Mucosa of descending colon (tissue), 3 donors: ENCODE results near the gene FAM199X. TPM values are rescaled to one million over a fixed set of nuclear protein-coding genes. Genes with fewer than 3 reads are reported as not detected.
"Not testable (repeated sequence)": the region's sequence is repeated elsewhere in the genome, so short reads cannot be mapped to it uniquely, and the experiment has no call there.

Experiments used
- ATAC-seq: fragments of 200-7000 bp; cut with Tn5 transposase; one replicate; pipeline ENCODE4 v1.9.1; 2020; ENCODE audit warnings: mild to moderate bottlenecking, moderate library complexity
- DNase-seq, 3 donors: peaks; one replicate each; pipeline ENCODE4 v3.0.0-alpha.2; 2020
- H3K36me3 ChIP-seq: fragments of 200-600 bp; one replicate; pipeline ENCODE4 v1.8.0; 2021; ENCODE audit warnings: low read depth, mild to moderate bottlenecking
- H3K4me1 ChIP-seq: fragments of 200-600 bp; one replicate; pipeline ENCODE4 v1.8.0; 2021; ENCODE audit warnings: low read depth, mild to moderate bottlenecking
- H3K4me3 ChIP-seq: fragments of 200-600 bp; one replicate; pipeline ENCODE4 v1.8.0; 2021; ENCODE audit warnings: mild to moderate bottlenecking
- H3K9me3 ChIP-seq: fragments of 200-600 bp; one replicate; pipeline ENCODE4 v1.8.0; 2021; ENCODE audit warnings: mild to moderate bottlenecking
- intact Hi-C, 2 donors: fragments of 100-400 bp; cut with DNase I in 1 of 2; cut with micrococcal nuclease in 1 of 2; formaldehyde crosslinking; loops; one replicate each; pipeline versions ENCODE4 v1.11.0 to v1.11.1; 2022; cut with DNase I, micrococcal nuclease
- total RNA-seq, 3 donors: library from RNA; stranded (reverse); fragmentation: NEBNext Ultra II Directional in 2 of 3; extraction: Animal tissue kit (Norgen Biotek cat#: 25700) in 2 of 3; gene quantifications; one replicate each; pipeline versions ENCODE4 v1.2.1 to v1.2.4, GENCODE V29; 2021 to 2023
- TF ChIP-seq, protein P1 (sequence below): fragments of 200-600 bp; IDR thresholded peaks from one replicate; pipeline ENCODE4 v1.8.0; 2022; ENCODE audit warnings: antibody characterized with exemption, mild to moderate bottlenecking
- donor health status: DM: no; HTN: no; CAD: no; lungs with moderate emphysema.
- donor health status: DM: no; HTN: no; CAD: no.
- donor health status: DM: no; HTN: yes; CAD: no.

FAM199X gene
- total RNA-seq, 3 donors from 2014 or later, result 18.3 to 22.2 (median 21.9) TPM

DNA sequence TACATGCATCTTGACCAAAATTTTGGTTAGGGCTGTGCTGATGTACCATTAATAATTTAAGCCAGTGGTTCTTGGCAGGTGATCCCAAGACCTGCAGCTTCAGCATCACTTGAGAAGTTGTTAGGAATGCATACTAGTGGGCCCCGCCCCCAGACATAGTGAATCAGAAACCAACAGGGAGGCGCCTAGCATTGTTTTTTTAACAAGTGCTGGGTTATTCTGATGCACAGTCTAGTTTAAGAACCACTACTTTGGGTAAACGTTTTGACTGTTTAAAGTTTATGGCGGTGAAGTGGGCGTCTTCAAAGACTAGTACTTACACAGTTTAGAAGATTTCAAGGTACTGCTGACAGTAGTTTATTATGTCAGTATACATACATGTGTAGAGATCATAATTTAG is 23.6 kb downstream of the FAM199X start:
- Histone ChIP-seq H3K36me3 (peaks cover 4% of the 10 kb centered on the region), H3K4me3 (no peak overlapping the region), H3K9me3 (no peaks in the 10 kb centered on the region), H3K4me1 (no peaks in the 10 kb centered on the region)
- intact Hi-C loops, result no loop called here
- DNase-seq (no peak), ATAC-seq (no peak)
- TF ChIP-seq, protein P1, sequence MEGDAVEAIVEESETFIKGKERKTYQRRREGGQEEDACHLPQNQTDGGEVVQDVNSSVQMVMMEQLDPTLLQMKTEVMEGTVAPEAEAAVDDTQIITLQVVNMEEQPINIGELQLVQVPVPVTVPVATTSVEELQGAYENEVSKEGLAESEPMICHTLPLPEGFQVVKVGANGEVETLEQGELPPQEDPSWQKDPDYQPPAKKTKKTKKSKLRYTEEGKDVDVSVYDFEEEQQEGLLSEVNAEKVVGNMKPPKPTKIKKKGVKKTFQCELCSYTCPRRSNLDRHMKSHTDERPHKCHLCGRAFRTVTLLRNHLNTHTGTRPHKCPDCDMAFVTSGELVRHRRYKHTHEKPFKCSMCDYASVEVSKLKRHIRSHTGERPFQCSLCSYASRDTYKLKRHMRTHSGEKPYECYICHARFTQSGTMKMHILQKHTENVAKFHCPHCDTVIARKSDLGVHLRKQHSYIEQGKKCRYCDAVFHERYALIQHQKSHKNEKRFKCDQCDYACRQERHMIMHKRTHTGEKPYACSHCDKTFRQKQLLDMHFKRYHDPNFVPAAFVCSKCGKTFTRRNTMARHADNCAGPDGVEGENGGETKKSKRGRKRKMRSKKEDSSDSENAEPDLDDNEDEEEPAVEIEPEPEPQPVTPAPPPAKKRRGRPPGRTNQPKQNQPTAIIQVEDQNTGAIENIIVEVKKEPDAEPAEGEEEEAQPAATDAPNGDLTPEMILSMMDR, result no peak

DNA sequence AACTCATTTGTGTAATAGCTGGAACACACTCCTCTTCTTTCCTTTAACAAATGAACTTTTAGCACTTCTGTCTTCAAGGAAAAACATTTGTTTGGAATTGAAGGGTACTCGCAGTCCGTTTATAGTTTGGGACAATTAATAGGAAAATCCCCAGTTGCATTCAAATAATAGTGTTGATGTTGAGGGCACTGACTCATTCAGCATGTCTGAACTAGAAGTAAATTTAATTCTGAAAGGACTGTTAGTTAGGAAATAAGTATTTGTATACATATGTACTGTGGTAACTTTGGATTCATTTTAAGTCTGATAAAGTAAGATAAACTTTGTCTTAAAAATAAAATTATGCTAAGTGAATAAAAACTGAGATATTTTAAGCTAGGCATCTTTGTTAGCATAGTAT is 27.2 kb downstream of the FAM199X start:
- DNase-seq, result no peak
- no peaks in the 10 kb centered on the region for H3K4me1 ChIP-seq
- H3K9me3 ChIP-seq, result no peaks in the 10 kb centered on the region
- H3K4me3 ChIP-seq, result no peak overlapping the region
- no peak for ATAC-seq
- TF ChIP-seq, protein P1, result no peak
- peaks cover 1% of the 10 kb centered on the region for H3K36me3 ChIP-seq
- intact Hi-C loops, result no loop called here

DNA sequence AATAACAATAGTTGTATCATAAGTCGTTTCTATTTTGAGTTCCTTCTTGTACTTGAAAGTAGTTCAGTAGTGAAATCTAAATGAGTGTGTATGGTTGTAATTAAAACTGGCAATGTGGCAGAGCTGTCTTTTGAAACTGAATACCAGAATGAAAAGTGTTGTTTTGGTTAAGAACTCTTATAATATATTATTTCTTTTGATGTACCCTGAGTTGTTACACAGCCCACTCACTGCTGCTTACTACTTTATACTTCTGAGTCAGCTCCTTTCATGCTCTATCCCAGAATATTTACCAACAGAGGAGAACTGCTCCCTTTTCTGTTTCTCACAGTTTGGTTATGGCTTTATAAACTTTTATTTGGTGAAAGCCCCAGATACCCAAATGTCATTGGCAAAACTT is 28.8 kb downstream of the FAM199X start:
- Histone ChIP-seq H3K4me1 (no peaks in the 10 kb centered on the region), H3K36me3 (no peaks in the 10 kb centered on the region), H3K4me3 (no peak overlapping the region), H3K9me3 (no peaks in the 10 kb centered on the region)
- ATAC-seq (no peak), DNase-seq (no peak)
- TF ChIP-seq, protein P1, result no peak
- intact Hi-C loops, result no loop called here

GRCh38 chrX:104195489-104196084 is 29.3 kb downstream of the FAM199X start:
- peak in 1 of 3 donors; percentile 10 for DNase-seq
- intact Hi-C loops, result no loop called here
- TF ChIP-seq, protein P1, result peak; percentile 36
- Histone ChIP-seq H3K9me3 (no peaks in the 10 kb centered on the region), H3K4me3 (no peak overlapping the region), H3K4me1 (no peaks in the 10 kb centered on the region), H3K36me3 (no peaks in the 10 kb centered on the region)
- ATAC-seq, result peak; percentile 55

- Histone ChIP-seq H3K36me3 (no peaks in the 10 kb centered on the region), H3K4me3 (no peak overlapping the region), H3K4me1 (no peaks in the 10 kb centered on the region), H3K9me3 (no peaks in the 10 kb centered on the region)
- DNase-seq, result no peak
- TF ChIP-seq, protein P1, result no peak
- intact Hi-C loops, result no loop called here
- ATAC-seq, result no peak
Observed at GRCh38 chrX:104205548-104205947, 39.3 kb downstream of the FAM199X start.

- Histone ChIP-seq H3K4me1 (no peaks in the 10 kb centered on the region), H3K9me3 (no peaks in the 10 kb centered on the region), H3K36me3 (no peaks in the 10 kb centered on the region), H3K4me3 (no peak overlapping the region)
- TF ChIP-seq, protein P1, result no peak
- no peak for DNase-seq
- intact Hi-C loops, result no loop called here
- ATAC-seq, result no peak
Observed at GRCh38 chrX:104211187-104211586, 44.9 kb downstream of the FAM199X start.

- intact Hi-C loops, ATAC-seq, DNase-seq: not testable (repeated sequence)
Observed at GRCh38 chrX:104230060-104230459, 63.8 kb downstream of the FAM199X start.

More at GRCh38 chrX:104230060-104230459, 63.8 kb downstream of the FAM199X start:
- not testable (repeated sequence) for H3K4me1 ChIP-seq, H3K9me3 ChIP-seq, H3K36me3 ChIP-seq, H3K4me3 ChIP-seq
